Muscle of back (tissue), 11 donors: ENCODE results near the gene RFPL2. TPM values are rescaled to one million over a fixed set of nuclear protein-coding genes. Genes with fewer than 3 reads are reported as not detected.
"Not testable (repeated sequence)": the region's sequence is repeated elsewhere in the genome, so short reads cannot be mapped to it uniquely, and the experiment has no call there.

Experiments
- DNase-seq, 3 donors: peaks; one replicate each; pipeline versions ENCODE4 v3.0.0 to v3.0.0-alpha.2; 2013
- polyA plus RNA-seq, 10 donors: library from polyadenylated mRNA; unstranded; fragments of 120-200 nt; gene quantifications; one replicate each; pipeline ENCODE4 v1.2.1, GENCODE V29; 2013; ENCODE audit not compliant: insufficient read length in 10 of 10

Gene RFPL2
- polyA plus RNA-seq, 10 donors, result 0.14 TPM; not detected in 9

- no peak for DNase-seq
Measured at GRCh38 chr22:32205974-32206773, 1.3 kb upstream of the RFPL2 start.

GRCh38 chr22:32204040-32204855 lies 625 bp downstream of the RFPL2 start:
- DNase-seq, result no peak

- DNase-seq, result no peak
Measured at GRCh38 chr22:32203181-32204039, 1.5 kb downstream of the RFPL2 start.

GRCh38 chr22:32202539-32203180 lies 2.2 kb downstream of the RFPL2 start:
- peak in 1 of 3 donors; percentile 49 for DNase-seq

GRCh38 chr22:32202161-32202538 lies 2.7 kb downstream of the RFPL2 start:
- DNase-seq, result no peak

- no peak for DNase-seq
Measured at GRCh38 chr22:32200752-32201151, 4.1 kb downstream of the RFPL2 start.

GRCh38 chr22:32199961-32200360 lies 4.9 kb downstream of the RFPL2 start:
- no peak for DNase-seq

- no peak for DNase-seq
Measured at GRCh38 chr22:32199341-32199740, 5.5 kb downstream of the RFPL2 start.

- not testable (repeated sequence) for DNase-seq
Measured at GRCh38 chr22:32197553-32198226, 7.2 kb downstream of the RFPL2 start.

- not testable (repeated sequence) for DNase-seq
Measured at GRCh38 chr22:32195900-32196299, 9.0 kb downstream of the RFPL2 start.

- not testable (repeated sequence) for DNase-seq
Measured at GRCh38 chr22:32193346-32193745, 11.5 kb downstream of the RFPL2 start.

GRCh38 chr22:32191021-32191420 lies 13.9 kb downstream of the RFPL2 start:
- DNase-seq, result not testable (repeated sequence)

- DNase-seq, result no peak
Measured at GRCh38 chr22:32185821-32186220, 19.1 kb downstream of the RFPL2 start.

- no peak for DNase-seq
Measured at GRCh38 chr22:32183625-32184024, 21.2 kb downstream of the RFPL2 start.

- DNase-seq, result no peak
Measured at GRCh38 chr22:32181043-32181442, 23.8 kb downstream of the RFPL2 start.

- DNase-seq, result no peak
Measured at GRCh38 chr22:32177221-32177765, 27.6 kb downstream of the RFPL2 start.

- DNase-seq, result no peak
Measured at GRCh38 chr22:32175683-32176644, 28.9 kb downstream of the RFPL2 start.

GRCh38 chr22:32175115-32175514 lies 29.8 kb downstream of the RFPL2 start:
- no peak for DNase-seq

GRCh38 chr22:32165681-32166080 lies 39.2 kb downstream of the RFPL2 start:
- no peak for DNase-seq
